Activated CD4-positive, CD25-positive, alpha-beta regulatory T cell (primary cell): ENCODE data around the gene APPL2.

Source experiments
- DNase-seq, 4 experiments: peaks; one replicate each; lab custom pipeline; 2025; lab: John Stamatoyannopoulos, UW

The APPL2 gene

GRCh38 chr12:105222726-105223351 is 13.1 kb downstream of the APPL2 start:
- no peak for DNase-seq

DNA sequence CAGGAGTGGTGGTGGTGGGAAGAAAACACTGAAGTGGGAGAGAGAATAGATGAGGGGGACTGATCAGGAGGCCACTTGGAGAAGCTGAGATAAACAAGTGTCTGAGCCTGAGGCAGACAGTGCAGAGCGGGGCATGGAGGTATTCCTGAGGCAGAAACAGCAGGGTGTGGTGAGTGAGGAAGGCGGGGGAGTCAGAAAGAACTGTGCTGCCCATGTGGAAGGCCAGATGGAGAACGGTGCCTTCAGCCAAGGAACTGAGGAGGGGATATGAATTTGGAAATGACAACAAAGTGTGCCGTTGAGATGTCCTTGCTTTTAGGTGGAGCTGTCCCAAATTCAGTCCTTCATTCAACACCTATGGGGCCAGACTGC is 13.7 kb downstream of the APPL2 start:
- no peak for DNase-seq

- no peak for DNase-seq
Measured at GRCh38 chr12:105221583-105222283, 14.2 kb downstream of the APPL2 start.

- DNase-seq, result no peak
Measured at GRCh38 chr12:105220929-105221290, 15.1 kb downstream of the APPL2 start.

GRCh38 chr12:105220150-105220928 is 15.6 kb downstream of the APPL2 start:
- DNase-seq, result no peak

DNA sequence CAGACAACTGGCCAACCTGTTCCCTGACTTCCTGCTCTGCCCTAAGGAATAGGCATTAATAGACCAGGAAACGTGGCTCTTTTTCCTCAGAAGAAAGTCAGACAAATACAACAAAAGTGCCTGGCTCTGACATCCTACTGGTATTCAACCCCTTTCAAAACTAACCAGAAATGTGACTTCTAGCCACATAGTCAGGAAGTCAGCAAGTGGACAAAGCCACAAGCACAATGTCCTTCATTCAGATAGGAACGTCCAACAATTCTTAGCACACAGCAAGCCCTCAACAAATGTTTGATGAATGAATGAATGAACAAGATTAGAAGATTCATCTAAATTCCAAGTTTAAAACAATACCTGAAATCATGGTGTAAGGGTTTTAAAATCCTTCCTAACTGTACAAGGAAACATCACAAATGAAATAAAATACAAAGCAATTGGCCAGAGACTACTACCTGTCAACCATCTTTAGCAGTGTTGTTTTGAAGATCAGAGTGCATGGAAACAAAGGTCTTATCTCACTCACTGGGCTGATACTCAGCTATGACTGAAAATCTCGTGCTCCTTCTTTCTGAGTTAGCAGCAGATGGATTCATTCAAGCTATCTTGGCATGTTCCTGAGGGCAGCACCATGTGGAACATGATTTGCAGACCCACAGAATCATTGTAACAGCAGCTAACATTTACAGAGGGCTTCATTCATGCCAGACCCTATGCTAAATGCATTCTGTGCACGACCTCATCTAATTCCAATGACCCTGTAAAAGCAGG is 16.5 kb downstream of the APPL2 start:
- no peak for DNase-seq

GRCh38 chr12:105218434-105218833 is 17.5 kb downstream of the APPL2 start:
- no peak for DNase-seq

- DNase-seq, result no peak
Measured at GRCh38 chr12:105214670-105215375, 21.2 kb downstream of the APPL2 start.

GRCh38 chr12:105214148-105214547 is 21.8 kb downstream of the APPL2 start:
- no peak for DNase-seq

- no peak for DNase-seq
Measured at GRCh38 chr12:105212438-105212837, 23.5 kb downstream of the APPL2 start.

GRCh38 chr12:105209091-105209490 is 26.9 kb downstream of the APPL2 start:
- DNase-seq, result no peak

DNA sequence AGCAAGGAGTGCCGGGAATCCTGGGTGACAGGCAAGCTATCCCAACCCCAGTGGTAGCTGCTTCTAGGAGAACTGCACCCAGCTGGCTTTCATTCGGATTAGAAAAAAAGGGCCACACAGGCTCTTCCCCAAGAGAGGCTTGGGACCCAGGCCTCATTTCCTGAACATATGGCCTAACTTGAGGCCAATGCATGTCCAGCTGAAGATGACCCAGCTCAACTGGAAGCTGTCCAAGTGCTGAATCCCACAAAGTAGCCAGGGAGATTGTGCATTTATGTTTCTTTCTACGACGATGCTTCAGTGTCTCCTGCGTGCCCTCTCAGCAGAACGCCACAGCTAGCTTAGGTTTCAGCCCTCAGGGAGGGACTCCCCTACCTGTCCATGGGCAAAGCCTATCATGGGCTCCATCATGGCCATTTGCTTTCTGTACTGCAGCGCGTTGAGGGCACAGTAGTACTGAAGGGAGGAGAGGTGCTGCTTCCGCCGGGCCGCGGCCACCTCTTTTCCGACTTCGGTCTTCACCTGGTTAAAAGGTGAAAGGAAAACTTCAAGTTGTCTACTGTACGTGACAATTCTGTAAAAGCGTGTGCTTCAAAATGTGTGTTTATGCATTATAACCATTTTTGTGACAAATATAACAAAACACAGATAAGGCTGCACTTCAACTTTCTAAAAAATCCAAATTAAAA is 29.1 kb downstream of the APPL2 start:
- DNase-seq, result no peak

DNA sequence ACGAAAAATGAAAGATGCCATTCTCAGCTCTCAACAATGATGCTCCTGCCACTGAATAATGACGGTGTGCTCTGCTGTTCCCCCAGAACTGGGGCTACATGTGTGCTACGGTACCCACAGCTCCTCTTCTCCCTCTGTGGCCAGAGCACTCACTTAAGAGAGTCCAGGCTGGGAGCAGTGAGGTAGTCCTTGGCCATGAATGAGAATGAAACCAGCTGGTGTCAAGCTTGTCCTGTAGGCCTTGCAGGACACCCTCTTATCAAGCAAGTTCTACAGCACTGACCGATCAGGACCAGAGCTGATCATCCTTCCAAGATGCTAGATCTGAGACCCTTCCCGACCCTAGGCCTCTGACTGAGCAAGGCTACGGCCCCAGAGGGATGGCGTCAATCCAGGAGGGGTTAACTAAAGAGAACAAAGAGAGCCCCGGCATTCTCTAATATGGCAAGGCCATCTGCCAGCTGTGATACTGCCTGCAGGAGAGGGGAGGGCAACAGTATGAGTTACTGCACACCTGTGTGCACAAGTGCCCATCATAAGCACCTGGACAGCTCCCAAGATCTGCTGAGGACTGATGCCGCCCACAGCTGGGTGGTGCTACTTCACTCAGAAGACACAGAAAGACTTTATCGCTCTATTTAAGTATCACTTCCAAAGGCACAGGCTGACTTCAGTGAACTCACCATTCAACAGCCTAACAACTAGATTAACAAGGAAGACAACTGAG is 30.5 kb downstream of the APPL2 start:
- DNase-seq, result no peak

- DNase-seq, result no peak
Measured at GRCh38 chr12:105204916-105205315, 31.1 kb downstream of the APPL2 start.

DNA sequence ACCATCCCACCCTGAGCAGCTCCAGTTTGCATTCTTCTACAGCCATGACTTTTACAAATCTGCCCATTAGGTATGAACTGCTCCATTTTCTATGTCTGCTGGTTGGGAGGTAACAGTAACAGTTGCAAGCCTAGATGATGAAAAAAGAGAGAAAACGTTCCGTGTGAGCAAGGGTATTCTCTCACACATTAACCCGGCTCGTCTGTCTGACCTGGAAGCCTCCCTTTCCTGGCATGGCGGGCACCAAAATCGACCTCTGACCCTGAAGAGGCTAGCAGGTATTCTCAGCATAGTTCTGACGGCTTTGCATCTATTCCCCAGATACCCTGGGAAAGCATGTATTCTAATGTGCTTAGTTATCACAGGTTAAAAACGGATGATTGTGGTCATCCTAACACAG is 31.8 kb downstream of the APPL2 start:
- no peak for DNase-seq

- no peak for DNase-seq
Measured at GRCh38 chr12:105202202-105202601, 33.8 kb downstream of the APPL2 start.

DNA sequence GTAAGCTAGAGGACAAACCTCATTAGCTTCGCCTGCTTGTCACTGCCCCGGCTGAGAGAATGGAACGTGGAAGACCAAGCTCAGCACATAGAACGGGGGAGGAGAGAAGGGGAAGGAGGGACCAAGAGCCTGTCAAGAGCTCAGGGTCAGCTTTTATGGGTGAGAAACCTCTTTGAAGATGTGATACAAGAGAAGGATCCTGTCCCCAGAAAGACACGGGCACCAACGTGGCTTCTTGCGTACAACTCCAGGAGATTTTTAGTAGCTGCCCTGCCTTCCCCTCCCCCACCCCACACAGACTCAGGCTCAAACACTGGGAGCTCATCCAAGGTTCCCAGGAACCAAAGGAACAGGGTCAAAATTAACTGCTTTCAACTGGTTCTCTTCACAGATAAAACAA is 34.7 kb downstream of the APPL2 start:
- DNase-seq, result no peak

DNA sequence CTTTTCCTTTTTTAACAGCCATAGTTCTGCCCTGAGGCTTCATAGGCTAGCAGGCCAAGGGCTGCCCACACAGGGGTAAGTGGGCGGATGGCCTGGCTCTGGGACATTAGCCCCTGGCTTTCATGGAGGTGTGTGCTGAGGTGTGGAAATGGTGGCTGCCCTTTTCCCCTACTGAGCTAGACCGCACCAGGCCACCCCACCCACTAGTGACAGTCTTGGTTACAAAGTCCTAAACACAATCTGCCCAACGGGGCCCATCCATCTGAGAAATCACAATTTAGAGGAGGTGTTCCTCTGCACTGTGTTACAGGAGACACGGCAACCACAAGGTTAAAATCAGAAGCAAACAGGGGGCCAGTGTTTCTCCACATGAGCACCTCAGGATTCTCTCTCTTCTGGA is 35.6 kb downstream of the APPL2 start:
- no peak for DNase-seq

- no peak for DNase-seq
Measured at GRCh38 chr12:105198961-105199360, 37.0 kb downstream of the APPL2 start.

- no peak for DNase-seq
Measured at GRCh38 chr12:105196090-105196489, 39.9 kb downstream of the APPL2 start.

GRCh38 chr12:105194947-105195346 is 41.0 kb downstream of the APPL2 start:
- no peak for DNase-seq
